H1 (cell line): ENCODE measurements around the gene TTC28. TPM values are rescaled to one million over a fixed set of nuclear protein-coding genes. Genes with fewer than 3 reads are reported as not detected.

ENCODE experiments used
- CTCF ChIA-PET: fragments of 300-600 bp; sonication (Branson Sonifier 250); formaldehyde crosslinking; loops from one replicate; lab custom pipeline; 2021; ENCODE audit not compliant: partially characterized antibody; lab: Charles Lee
- POLR2A ChIA-PET: fragments of 300-600 bp; sonication (Branson Sonifier 250); formaldehyde crosslinking; loops from one replicate; lab custom pipeline; 2021; ENCODE audit warnings: inconsistent platforms; ENCODE audit not compliant: partially characterized antibody; lab: Charles Lee
- DNase-seq, 2 experiments: peaks; one replicate each; pipeline versions ENCODE4 v3.0.0 to v3.0.0-alpha.2; 2010 to 2022; ENCODE audit warnings: low spot score in 2 of 2, low read depth in 1 of 2, mixed read lengths in 1 of 2
- FAIRE-seq: peaks from 2 replicates; lab custom pipeline; 2011; peaks lifted over from hg19 to GRCh38; lab: Jason Lieb, UNC
- H2AFZ ChIP-seq: 2 replicates; pipeline ENCODE4 v1.8.1; 2012; ENCODE audit warnings: low read length, inconsistent platforms
- H2AK5ac ChIP-seq: 2 replicates; pipeline ENCODE4 v1.6.1; 2013; ENCODE audit warnings: low read depth, low read length
- H2BK120ac ChIP-seq: replicated peaks from 2 replicates; pipeline ENCODE3; 2013; ENCODE audit warnings: low read depth, low read length, inconsistent platforms
- H2BK12ac ChIP-seq: 2 replicates; pipeline ENCODE4 v1.6.1; 2013; ENCODE audit warnings: low read depth, low read length
- H2BK15ac ChIP-seq: 2 replicates; pipeline ENCODE4 v1.6.1; 2013; ENCODE audit warnings: low read length
- H2BK20ac ChIP-seq: 2 replicates; pipeline ENCODE4 v1.6.1; 2013; ENCODE audit warnings: low read length
- H2BK5ac ChIP-seq: 2 replicates; pipeline ENCODE4 v1.6.1; 2013; ENCODE audit warnings: low read depth, low read length
- H3K14ac ChIP-seq: 2 replicates; pipeline ENCODE4 v1.6.1; 2013; ENCODE audit warnings: inconsistent platforms; ENCODE audit not compliant: insufficient read length
- H3K18ac ChIP-seq: 2 replicates; pipeline ENCODE4 v1.6.1; 2013; ENCODE audit warnings: low read length; ENCODE audit errors: extremely low read depth
- H3K23ac ChIP-seq: 2 replicates; pipeline ENCODE4 v1.6.1; 2013; ENCODE audit warnings: inconsistent platforms; ENCODE audit not compliant: insufficient read length
- H3K23me2 ChIP-seq: 2 replicates; pipeline ENCODE4 v1.6.1; 2013; ENCODE audit warnings: low read depth, low read length
- H3K27ac ChIP-seq: 2 replicates; pipeline ENCODE4 v1.6.1; 2011; ENCODE audit warnings: low read depth, low read length, inconsistent platforms
- H3K27me3 ChIP-seq, 4 experiments: replicated peaks in 1 of 4; 1 replicate in 1 of 4; 2 replicates in 3 of 4; pipeline versions ENCODE4 v1.6.1 to v1.8.1; 2011 to 2013; ENCODE audit warnings: low read length in 3 of 4, mild to moderate bottlenecking in 3 of 4, inconsistent platforms in 2 of 4, mixed read lengths in 2 of 4, moderate library complexity in 1 of 4; ENCODE audit not compliant: control insufficient read depth in 3 of 4, insufficient read depth in 3 of 4; ENCODE audit errors: extremely low read depth in 1 of 4
- H3K36me3 ChIP-seq, 4 experiments: 2 replicates each; pipeline versions ENCODE4 v1.6.1 to v1.8.1; 2011 to 2013; ENCODE audit warnings: mild to moderate bottlenecking in 4 of 4, low read length in 3 of 4, moderate library complexity in 2 of 4, control low read depth in 1 of 4, inconsistent platforms in 1 of 4; ENCODE audit not compliant: insufficient read depth in 4 of 4, control insufficient read depth in 2 of 4
- H3K4ac ChIP-seq: replicated peaks from 2 replicates; pipeline ENCODE3; 2013; ENCODE audit warnings: low read length, low read depth, mixed read lengths, inconsistent platforms; ENCODE audit not compliant: insufficient read length
- H3K4me1 ChIP-seq, 4 experiments: replicated peaks in 1 of 4; 1 replicate in 1 of 4; 2 replicates in 3 of 4; pipeline versions ENCODE4 v1.6.1 to v1.8.1; 2011 to 2013; ENCODE audit warnings: low read length in 3 of 4, inconsistent platforms in 2 of 4, mixed read lengths in 1 of 4; ENCODE audit not compliant: insufficient read depth in 4 of 4, control insufficient read depth in 3 of 4
- H3K4me2 ChIP-seq, 2 experiments: 2 replicates each; pipeline versions ENCODE4 v1.6.1 to v1.8.1; 2011 to 2013; ENCODE audit warnings: low read depth in 2 of 2, low read length in 2 of 2, control low read depth in 1 of 2, inconsistent platforms in 1 of 2, mild to moderate bottlenecking in 1 of 2; ENCODE audit not compliant: insufficient read depth in 1 of 2
- H3K4me3 ChIP-seq, 4 experiments: fragments of 200-600, 300-600 bp in 1 of 4; sonication (generic), shearing (Covaris generic), sonication (Bioruptor Twin) in 1 of 4; 2 replicates each; pipeline versions ENCODE4 v1.5.1 to v1.8.1; 2011 to 2016; ENCODE audit warnings: low read length in 4 of 4, low read depth in 3 of 4, control low read depth in 2 of 4, inconsistent platforms in 2 of 4, mild to moderate bottlenecking in 2 of 4, mixed read lengths in 1 of 4, moderate library complexity in 1 of 4; ENCODE audit not compliant: insufficient read depth in 2 of 4; ENCODE audit errors: extremely low read depth in 1 of 4
- H3K56ac ChIP-seq: replicated peaks from 2 replicates; pipeline ENCODE3; 2013; ENCODE audit warnings: low read depth, mild to moderate bottlenecking, mixed read lengths, low read length, inconsistent platforms; ENCODE audit not compliant: insufficient read length
- H3K79me1 ChIP-seq: 2 replicates; pipeline ENCODE4 v1.6.1; 2013; ENCODE audit warnings: low read depth, low read length, control low read depth
- H3K79me2 ChIP-seq, 2 experiments: 2 replicates each; pipeline versions ENCODE4 v1.6.1 to v1.8.1; 2012 to 2013; ENCODE audit warnings: low read length in 2 of 2, mild to moderate bottlenecking in 2 of 2, inconsistent platforms in 1 of 2; ENCODE audit not compliant: insufficient read depth in 2 of 2, control insufficient read depth in 1 of 2
- H3K9ac ChIP-seq, 4 experiments: replicated peaks in 1 of 4; 1 replicate in 1 of 4; 2 replicates in 3 of 4; pipeline versions ENCODE4 v1.6.1 to v1.8.1; 2011 to 2013; ENCODE audit warnings: low read depth in 3 of 4, low read length in 3 of 4, control low read depth in 2 of 4, mild to moderate bottlenecking in 2 of 4, moderate library complexity in 2 of 4, inconsistent platforms in 1 of 4; ENCODE audit errors: extremely low read depth in 1 of 4
- H3K9me3 ChIP-seq, 2 experiments: 2 replicates each; pipeline versions ENCODE4 v1.6.1 to v1.8.1; 2012 to 2013; ENCODE audit warnings: mild to moderate bottlenecking in 2 of 2, moderate library complexity in 2 of 2, control low read depth in 1 of 2, inconsistent platforms in 1 of 2, low read depth in 1 of 2, low read length in 1 of 2, mixed read lengths in 1 of 2; ENCODE audit not compliant: insufficient read depth in 2 of 2
- H4K20me1 ChIP-seq, 2 experiments: replicated peaks in 1 of 2; 2 replicates each; pipeline versions ENCODE3 to v1.8.1; 2011 to 2013; ENCODE audit warnings: inconsistent platforms in 2 of 2, low read length in 2 of 2, mild to moderate bottlenecking in 1 of 2; ENCODE audit not compliant: insufficient read depth in 2 of 2, control insufficient read depth in 1 of 2
- H4K5ac ChIP-seq: 2 replicates; pipeline ENCODE4 v1.6.1; 2013; ENCODE audit warnings: low read length, low read depth, mixed read lengths, inconsistent platforms; ENCODE audit not compliant: insufficient read length
- H4K8ac ChIP-seq: 2 replicates; pipeline ENCODE4 v1.8.0; 2013; ENCODE audit warnings: mild to moderate bottlenecking, moderate library complexity, low read length, inconsistent platforms; ENCODE audit not compliant: insufficient read depth; ENCODE audit errors: extremely low read depth
- H4K91ac ChIP-seq: replicated peaks from 2 replicates; pipeline ENCODE3; 2013; ENCODE audit warnings: low read length, mixed read lengths, inconsistent platforms; ENCODE audit not compliant: insufficient read length
- CEBPB ChIP-seq: IDR thresholded peaks from 2 replicates; pipeline ENCODE4 v1.6.1; 2012; ENCODE audit warnings: low read depth, low read length
- EP300 ChIP-seq, 2 experiments: IDR thresholded peaks; 1 replicate in 1 of 2; 2 replicates in 1 of 2; pipeline ENCODE4 v1.6.1; 2011 to 2012; ENCODE audit warnings: low read depth in 2 of 2, low read length in 2 of 2, mild to moderate bottlenecking in 2 of 2, borderline replicate concordance in 1 of 2, inconsistent platforms in 1 of 2, moderate library complexity in 1 of 2
- FOSL1 ChIP-seq: IDR thresholded peaks from 2 replicates; pipeline ENCODE4 v1.6.1; 2011; ENCODE audit warnings: mild to moderate bottlenecking, low read depth, low read length, moderate library complexity; ENCODE audit not compliant: insufficient read depth
- KDM1A ChIP-seq: fragments of 200-600, 300-600 bp; sonication (generic); IDR thresholded peaks from 2 replicates; pipeline ENCODE4 v1.7.1; 2016; ENCODE audit warnings: mild to moderate bottlenecking, low read length, borderline replicate concordance
- MAFK ChIP-seq: IDR thresholded peaks from 2 replicates; pipeline ENCODE4 v1.6.1; 2012; ENCODE audit warnings: low read depth, mild to moderate bottlenecking, improper control_type of control experiment, low read length
- PHF8 ChIP-seq: fragments of 200-600 bp; sonication (generic); conservative IDR thresholded peaks from 2 replicates; pipeline ENCODE4 v1.7.1; 2012; ENCODE audit warnings: low read depth, mild to moderate bottlenecking, inconsistent platforms, low read length, moderate library complexity
- POU5F1 ChIP-seq: IDR thresholded peaks from 2 replicates; pipeline ENCODE4 v1.6.1; 2011; ENCODE audit warnings: low read depth, mild to moderate bottlenecking, low read length, moderate library complexity
- RNF2 ChIP-seq: fragments of 200-900, 300-1000 bp; sonication (generic); IDR thresholded peaks from 2 replicates; pipeline ENCODE4 v1.7.1; 2016; ENCODE audit warnings: borderline replicate concordance, low read depth, mild to moderate bottlenecking, antibody characterized with exemption, low read length; ENCODE audit not compliant: poor library complexity, severe bottlenecking; ENCODE audit errors: missing control alignments
- SP4 ChIP-seq: IDR thresholded peaks from 2 replicates; pipeline ENCODE4 v1.6.1; 2012; ENCODE audit warnings: low read length, inconsistent platforms
- TAF7 ChIP-seq: optimal IDR thresholded peaks from 2 replicates; pipeline ENCODE3; 2011; ENCODE audit warnings: low read depth, mild to moderate bottlenecking, inconsistent platforms, low read length, moderate library complexity, borderline replicate concordance
- WGBS, 2 experiments: shearing (Covaris generic) in 1 of 2; methylation state at CpG; one replicate each; pipeline versions ENCODE4 v1.1.6 to v1.1.7; 2013 to 2015; ENCODE audit warnings: low lambda C conversion rate in 2 of 2, mixed read lengths in 2 of 2, inconsistent platforms in 1 of 2, low coverage in 1 of 2, missing lambda C conversion rate in 1 of 2; ENCODE audit not compliant: insufficient replicate concordance in 2 of 2, insufficient coverage in 1 of 2, insufficient read length in 1 of 2; ENCODE audit errors: extremely low coverage in 1 of 2, missing lambda C conversion rate in 1 of 2; 5-methylcytosine and 5-hydroxymethylcytosine counted together
- polyA plus RNA-seq, 7 experiments: library from polyadenylated mRNA; depleted of rRNA in 3 of 7; stranded (reverse) in 5 of 7; unstranded in 2 of 7; fragments of >200 nt in 5 of 7; fragments of 200-250 nt in 2 of 7; gene quantifications; 1 replicate in 5 of 7; 2 replicates in 1 of 7; 4 replicates in 1 of 7; pipeline versions ENCODE4 v1.2.1 to v1.2.3, GENCODE V29; 2011 to 2013; ENCODE audit warnings: missing spikeins in 2 of 7, mixed read lengths in 2 of 7
- total RNA-seq: library from RNA; stranded (reverse); fragmentation: NEBNext Ultra II Directional; extraction: Animal tissue kit (Norgen Biotek cat#: 25700); gene quantifications from 2 replicates; pipeline ENCODE4 v1.2.1, GENCODE V29; 2021

TTC28 gene
- total and polyA plus RNA-seq, 2 of the 8 experiments (the other 6 are each of a cell fraction or from before 2014, with no cell fraction given), result 2.6 to 12.6 TPM

DNA sequence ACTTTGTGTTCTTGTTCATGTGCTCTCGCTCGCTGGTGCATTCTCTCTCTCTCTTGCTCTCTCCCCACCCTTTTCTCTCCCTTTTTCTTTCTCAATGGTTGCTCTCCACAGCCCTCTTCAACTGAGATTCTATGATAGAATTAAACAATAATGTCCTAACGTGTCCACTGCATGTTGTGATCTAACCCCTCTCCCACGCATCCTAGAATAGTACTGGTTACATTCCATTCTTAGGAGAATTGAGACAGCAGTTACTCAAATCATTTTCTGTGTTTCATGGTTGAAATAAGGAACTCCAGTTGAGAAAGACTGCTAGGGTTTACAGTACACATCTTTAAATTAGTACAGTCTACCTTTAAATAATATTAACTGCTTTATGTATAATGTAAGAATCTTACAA is 442.5 kb downstream of the TTC28 start:
- Histone ChIP-seq H2BK12ac (no peak overlapping the region), H3K27me3 (no peaks in the 10 kb centered on the region), H3K4me2 (no peak overlapping the region), H2AFZ (no peak overlapping the region), H3K36me3 (no peaks in the 10 kb centered on the region), H3K9ac (no peak overlapping the region), H3K18ac (no peak overlapping the region), H2BK120ac (no peak overlapping the region), H3K23me2 (no peaks in the 10 kb centered on the region), H3K4me1 (no peaks in the 10 kb centered on the region; a peak in 1 of 7 replicates), H2AK5ac (no peak overlapping the region), H4K20me1 (no peaks in the 10 kb centered on the region), H4K91ac (no peak overlapping the region), H2BK20ac (no peak overlapping the region), H3K56ac (no peak overlapping the region), H4K5ac (no peak overlapping the region), H3K79me2 (no peaks in the 10 kb centered on the region), H3K27ac (no peak overlapping the region), H3K79me1 (no peaks in the 10 kb centered on the region), H4K8ac (no peak overlapping the region), H2BK15ac (no peak overlapping the region), H3K4me3 (no peak overlapping the region), H3K23ac (no peak overlapping the region), H3K4ac (no peak overlapping the region), H3K9me3 (no peaks in the 10 kb centered on the region), H3K14ac (no peak overlapping the region), H2BK5ac (no peak overlapping the region)
- WGBS, 2 experiments, result 83% methylated on average over 4 of the region's 4 CpGs; no CpG with 5 or more reads in 1 of the 2 experiments
- FAIRE-seq (no peak), DNase-seq (no peak)
- ChIA-PET CTCF (no interaction called here), POLR2A (no interaction called here)
- TF ChIP-seq FOSL1 (no peak), CEBPB (no peak), POU5F1 (no peak), PHF8 (no peak), TAF7 (no peak), EP300 (IDR thresholded peaks at IDR 0.05; ENCODE audit: borderline replicate concordance in 1 of 2, low read depth in 2 of 2, low read length in 2 of 2) (no peak), RNF2 (no peak), SP4 (no peak), KDM1A (no peak), MAFK (no peak)
